CD8-positive, alpha-beta memory T cell (primary cell): ENCODE data around the gene ABCC12. TPM values are rescaled to one million over a fixed set of nuclear protein-coding genes. Genes with fewer than 3 reads are reported as not detected.
"Not testable (repeated sequence)": the region's sequence is repeated elsewhere in the genome, so short reads cannot be mapped to it uniquely, and the experiment has no call there.

ENCODE experiments used
- CTCF ChIA-PET: fragments of 350-600 bp; sonication (Branson Sonifier 250); formaldehyde crosslinking; loops from one replicate; lab custom pipeline; 2021; ENCODE audit warnings: antibody characterized with exemption; lab: Charles Lee
- POLR2A ChIA-PET: fragments of 350-600 bp; sonication (Branson Sonifier 250); formaldehyde crosslinking; loops from one replicate; lab custom pipeline; 2021; ENCODE audit warnings: antibody characterized with exemption; lab: Charles Lee
- DNase-seq, 5 donors: peaks; one replicate each; pipeline versions ENCODE4 v3.0.0 to v3.0.0-alpha.2; 2020 to 2022; ENCODE audit warnings: mixed read lengths in 1 of 5
- H3K27ac ChIP-seq: one replicate; pipeline ENCODE4 v1.7.0; 2013; ENCODE audit warnings: low read depth, mild to moderate bottlenecking, low read length, moderate library complexity
- H3K27me3 ChIP-seq: 2 replicates; pipeline ENCODE4 v1.7.0; 2013; ENCODE audit warnings: low read length, mild to moderate bottlenecking; ENCODE audit not compliant: insufficient read depth, poor library complexity, severe bottlenecking
- H3K36me3 ChIP-seq: 2 replicates; pipeline ENCODE4 v1.7.0; 2013; ENCODE audit warnings: mild to moderate bottlenecking, low read length, moderate library complexity; ENCODE audit not compliant: insufficient read depth
- H3K4me1 ChIP-seq: 2 replicates; pipeline ENCODE4 v1.7.0; 2013; ENCODE audit warnings: mild to moderate bottlenecking, low read length, moderate library complexity; ENCODE audit not compliant: insufficient read depth
- H3K4me3 ChIP-seq: 2 replicates; pipeline ENCODE4 v1.7.0; 2013; ENCODE audit warnings: mild to moderate bottlenecking, low read length
- H3K9me3 ChIP-seq: 2 replicates; pipeline ENCODE4 v1.7.0; 2013; ENCODE audit warnings: mild to moderate bottlenecking, low read length
- H3K27ac Mint-ChIP-seq, 8 donors: one replicate each; pipeline ENCODE4 v1.8.0; 2020 to 2021; ENCODE audit warnings: mixed read lengths in 8 of 8, mild to moderate bottlenecking in 6 of 8, inconsistent platforms in 3 of 8, moderate library complexity in 3 of 8
- H3K27me3 Mint-ChIP-seq, 2 donors: one replicate each; pipeline ENCODE4 v1.8.0; 2020 to 2021; ENCODE audit warnings: mixed read lengths in 2 of 2, mild to moderate bottlenecking in 1 of 2, moderate library complexity in 1 of 2
- H3K36me3 Mint-ChIP-seq, 3 donors: one replicate each; pipeline ENCODE4 v1.8.0; 2020 to 2021; ENCODE audit warnings: mixed read lengths in 3 of 3, inconsistent platforms in 1 of 3, mild to moderate bottlenecking in 1 of 3
- H3K4me1 Mint-ChIP-seq, 3 donors: one replicate each; pipeline ENCODE4 v1.8.0; 2020 to 2021; ENCODE audit warnings: mixed read lengths in 3 of 3, inconsistent platforms in 1 of 3, mild to moderate bottlenecking in 1 of 3
- H3K4me3 Mint-ChIP-seq, 7 donors: one replicate each; pipeline ENCODE4 v1.8.0; 2020 to 2021; ENCODE audit warnings: mixed read lengths in 7 of 7, mild to moderate bottlenecking in 6 of 7, moderate library complexity in 4 of 7, inconsistent platforms in 2 of 7
- H3K9me3 Mint-ChIP-seq, 5 donors: one replicate each; pipeline ENCODE4 v1.8.0; 2020 to 2022; ENCODE audit warnings: mixed read lengths in 5 of 5, mild to moderate bottlenecking in 3 of 5, moderate library complexity in 2 of 5, inconsistent platforms in 1 of 5
- polyA plus RNA-seq: library from polyadenylated mRNA; unstranded; fragments of 300-500 nt; fragmentation: Illumina TruSeq; gene quantifications from one replicate; pipeline ENCODE4 v1.2.3, GENCODE V29; 2021
- total RNA-seq, 2 experiments: library from RNA; stranded (reverse); gene quantifications; one replicate each; pipeline ENCODE4 v1.2.3, GENCODE V29; 2021

ABCC12 gene
- total and polyA plus RNA-seq, 3 experiments from 2014 or later, result not detected

DNA sequence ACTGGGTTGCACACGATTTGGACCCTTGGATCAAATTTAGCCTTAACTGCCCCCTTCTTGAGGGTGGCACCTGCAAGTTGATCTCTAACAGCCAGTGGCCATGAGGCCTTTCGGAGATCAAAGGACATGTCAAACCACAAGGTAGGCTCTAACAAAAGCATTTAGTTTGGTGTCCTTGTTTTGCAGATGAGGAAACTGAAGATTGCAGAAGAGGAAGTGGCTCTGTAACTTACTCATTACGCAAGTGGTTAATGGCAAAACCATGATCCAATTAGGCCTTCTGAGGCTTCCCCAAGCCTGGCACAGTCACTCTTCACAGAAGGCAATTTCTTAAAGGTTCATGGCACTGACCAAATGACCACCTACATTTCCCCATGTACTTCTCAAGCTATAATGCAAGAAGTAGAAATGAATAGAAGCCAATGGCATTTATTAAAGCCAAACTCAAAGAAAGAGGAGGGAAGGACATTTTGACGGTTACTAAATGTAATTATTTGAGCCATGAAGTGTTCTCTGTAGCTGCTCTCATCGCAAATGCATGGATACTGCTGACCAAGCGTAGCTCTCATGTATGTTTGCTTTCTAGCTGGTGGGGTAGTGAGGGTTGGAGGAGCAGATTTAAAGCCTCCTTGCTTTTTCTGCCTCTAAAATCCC lies 32.8 kb upstream of the ABCC12 start:
- ChIA-PET CTCF (no interaction called here), POLR2A (no interaction called here)
- Mint-ChIP-seq H3K4me1 (peaks cover 0 to 8% (median 0%) of the 10 kb centered on the region in 3 donors), H3K27me3 (no peaks in the 10 kb centered on the region), H3K4me3 (no peak overlapping the region), H3K27ac (no peak overlapping the region), H3K9me3 (no peaks in the 10 kb centered on the region), H3K36me3 (no peaks in the 10 kb centered on the region)
- Histone ChIP-seq H3K36me3 (no peaks in the 10 kb centered on the region), H3K27me3 (no peaks in the 10 kb centered on the region), H3K27ac (no peak overlapping the region), H3K4me3 (no peak overlapping the region), H3K4me1 (no peaks in the 10 kb centered on the region), H3K9me3 (no peaks in the 10 kb centered on the region)
- no peak for DNase-seq

GRCh38 chr16:48187779-48188178 lies 32.0 kb upstream of the ABCC12 start:
- no peak overlapping the region for H3K4me3 Mint-ChIP-seq
- H3K27ac Mint-ChIP-seq, result no peak overlapping the region
- ChIA-PET POLR2A (no interaction called here), CTCF (no interaction called here)
- no peaks in the 10 kb centered on the region for H3K36me3 Mint-ChIP-seq
- Histone ChIP-seq H3K27ac (no peak overlapping the region), H3K4me1 (no peaks in the 10 kb centered on the region), H3K4me3 (no peak overlapping the region), H3K9me3 (no peaks in the 10 kb centered on the region), H3K27me3 (no peaks in the 10 kb centered on the region), H3K36me3 (no peaks in the 10 kb centered on the region)
- no peaks in the 10 kb centered on the region for H3K27me3 Mint-ChIP-seq
- peaks cover 0 to 8% (median 0%) of the 10 kb centered on the region in 3 donors for H3K4me1 Mint-ChIP-seq
- DNase-seq, result no peak
- H3K9me3 Mint-ChIP-seq, result no peaks in the 10 kb centered on the region

DNA sequence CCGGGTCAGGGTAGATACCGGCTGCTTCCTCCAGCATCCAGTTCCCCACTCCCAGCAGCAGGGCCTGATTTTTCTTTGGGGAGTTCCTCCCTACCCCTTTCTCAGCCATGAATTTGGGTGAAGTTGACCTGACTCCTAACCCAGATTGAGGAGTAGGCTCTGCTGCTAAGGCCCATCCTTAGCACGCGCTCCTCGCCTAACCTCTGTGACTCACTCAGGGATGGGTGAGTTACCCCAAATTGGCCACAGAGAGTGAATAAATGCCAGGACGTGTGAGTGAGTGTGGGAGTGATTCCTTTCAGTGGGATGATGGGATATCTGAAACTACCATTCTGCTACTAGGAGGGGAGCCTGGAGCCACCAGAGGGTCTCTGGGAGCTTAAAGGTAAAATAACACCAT lies 28.9 kb upstream of the ABCC12 start:
- DNase-seq, result no peak
- H3K9me3 Mint-ChIP-seq, result no peaks in the 10 kb centered on the region
- H3K4me3 Mint-ChIP-seq, result no peak overlapping the region
- H3K4me3 ChIP-seq, result no peak overlapping the region
- no peak overlapping the region for H3K27ac ChIP-seq
- no peaks in the 10 kb centered on the region for H3K4me1 ChIP-seq
- no peaks in the 10 kb centered on the region for H3K36me3 ChIP-seq
- H3K36me3 Mint-ChIP-seq, result no peaks in the 10 kb centered on the region
- ChIA-PET POLR2A (no interaction called here), CTCF (no interaction called here)
- no peak overlapping the region for H3K27ac Mint-ChIP-seq
- no peaks in the 10 kb centered on the region for H3K9me3 ChIP-seq
- H3K27me3 Mint-ChIP-seq, result peaks cover 0 to 1% of the 10 kb centered on the region in 2 donors
- no peaks in the 10 kb centered on the region for H3K27me3 ChIP-seq
- peaks cover 0 to 8% (median 0%) of the 10 kb centered on the region in 3 donors for H3K4me1 Mint-ChIP-seq

DNA sequence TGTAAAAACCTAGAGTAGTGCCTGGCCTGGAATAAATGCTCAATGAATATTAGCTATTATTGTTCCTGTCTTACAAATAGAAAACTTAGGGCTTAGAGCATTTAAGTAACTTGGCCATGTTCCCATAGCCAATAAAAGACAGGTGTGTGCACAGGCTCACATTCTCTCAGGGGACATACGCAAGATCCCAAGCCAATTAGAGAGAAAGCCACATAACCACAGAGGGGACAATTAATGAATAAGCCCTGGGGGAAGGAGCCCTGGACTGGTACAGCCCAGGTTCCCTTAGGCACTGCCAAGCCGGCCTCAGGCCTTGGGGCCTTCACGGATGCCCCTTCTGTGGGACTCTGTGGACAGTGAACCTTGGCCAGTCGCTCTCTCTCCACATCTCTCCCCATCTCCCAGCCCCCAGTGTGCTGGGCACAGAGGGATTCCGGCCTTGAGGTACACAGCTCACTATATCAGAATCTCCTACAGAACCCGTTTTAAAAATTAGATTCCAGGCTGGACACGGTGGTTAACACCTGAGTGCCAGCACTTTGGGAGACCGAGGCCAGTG lies 27.3 kb upstream of the ABCC12 start:
- Mint-ChIP-seq H3K27ac (peak overlapping the region in 1 of 8 donors; percentile 71), H3K9me3 (no peaks in the 10 kb centered on the region), H3K4me3 (no peak overlapping the region), H3K27me3 (peaks cover 0 to 1% of the 10 kb centered on the region in 2 donors), H3K4me1 (peaks cover 0 to under 1% (median 0%) of the 10 kb centered on the region in 3 donors), H3K36me3 (no peaks in the 10 kb centered on the region)
- ChIA-PET POLR2A (no interaction called here), CTCF (no interaction called here)
- Histone ChIP-seq H3K9me3 (no peaks in the 10 kb centered on the region), H3K36me3 (no peaks in the 10 kb centered on the region), H3K4me1 (no peaks in the 10 kb centered on the region), H3K4me3 (no peak overlapping the region), H3K27me3 (no peaks in the 10 kb centered on the region), H3K27ac (no peak overlapping the region)
- no peak for DNase-seq

- H3K9me3 Mint-ChIP-seq, CTCF ChIA-PET, POLR2A ChIA-PET, H3K4me3 Mint-ChIP-seq, H3K4me1 ChIP-seq, H3K27me3 ChIP-seq, H3K27me3 Mint-ChIP-seq, H3K9me3 ChIP-seq, H3K36me3 Mint-ChIP-seq, H3K4me1 Mint-ChIP-seq, H3K27ac ChIP-seq, DNase-seq, H3K36me3 ChIP-seq, H3K4me3 ChIP-seq: not testable (repeated sequence)
- H3K27ac Mint-ChIP-seq, result peak overlapping the region in 1 of 8 donors; percentile 43
Observed at GRCh38 chr16:48181746-48182520, 26.1 kb upstream of the ABCC12 start.

GRCh38 chr16:48180868-48181480 lies 25.2 kb upstream of the ABCC12 start:
- Histone ChIP-seq H3K9me3 (no peaks in the 10 kb centered on the region), H3K36me3 (no peaks in the 10 kb centered on the region), H3K4me3 (no peak overlapping the region), H3K27me3 (no peaks in the 10 kb centered on the region), H3K27ac (no peak overlapping the region), H3K4me1 (no peaks in the 10 kb centered on the region)
- no peaks in the 10 kb centered on the region for H3K36me3 Mint-ChIP-seq
- no peaks in the 10 kb centered on the region for H3K4me1 Mint-ChIP-seq
- CTCF ChIA-PET, result no interaction called here
- H3K4me3 Mint-ChIP-seq, result no peak overlapping the region
- POLR2A ChIA-PET, result no interaction called here
- DNase-seq, result no peak
- H3K9me3 Mint-ChIP-seq, result no peaks in the 10 kb centered on the region
- H3K27ac Mint-ChIP-seq, result no peak overlapping the region
- H3K27me3 Mint-ChIP-seq, result peaks cover 1 to 11% of the 10 kb centered on the region in 2 donors

DNA sequence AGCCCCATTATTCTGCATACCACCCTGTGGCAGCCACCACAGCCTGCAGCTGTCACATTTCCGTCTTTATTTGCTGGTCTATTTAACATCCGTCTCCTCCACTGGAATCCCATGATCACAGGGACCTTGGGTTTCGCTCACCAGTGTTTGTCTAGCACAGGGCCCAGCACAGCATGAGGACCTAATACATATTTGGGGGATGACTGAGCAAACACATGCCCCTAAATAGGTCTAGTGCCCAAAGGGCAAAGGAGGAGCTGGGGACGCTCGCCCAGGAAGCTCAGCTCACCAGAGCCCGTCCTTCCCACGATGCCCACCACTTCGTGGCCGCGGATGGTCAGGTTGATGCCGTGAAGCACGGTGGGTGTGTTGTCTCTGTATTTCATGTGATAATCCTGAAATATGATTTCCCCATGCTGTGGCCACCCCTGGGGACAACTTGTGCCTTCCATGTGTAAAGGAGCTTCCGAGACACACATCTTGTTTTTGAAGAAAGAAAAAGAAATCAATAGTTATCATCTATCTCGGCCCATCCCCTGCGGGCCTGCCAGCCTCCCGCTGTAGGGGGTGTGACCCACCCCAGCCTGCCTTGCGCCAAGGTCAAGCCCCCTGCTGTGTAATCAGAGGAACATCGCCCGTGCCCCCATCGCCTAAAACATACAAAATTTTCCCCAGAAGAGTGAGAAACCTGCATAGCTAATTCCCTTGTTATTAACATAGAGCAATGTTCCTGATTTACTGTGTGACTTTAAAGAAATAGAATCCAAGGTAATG lies 21.0 kb upstream of the ABCC12 start:
- H3K9me3 Mint-ChIP-seq, result no peaks in the 10 kb centered on the region
- H3K4me3 Mint-ChIP-seq, result no peak overlapping the region
- H3K36me3 Mint-ChIP-seq, result no peaks in the 10 kb centered on the region
- Histone ChIP-seq H3K4me3 (no peak overlapping the region), H3K27me3 (no peaks in the 10 kb centered on the region), H3K9me3 (no peaks in the 10 kb centered on the region), H3K36me3 (no peaks in the 10 kb centered on the region), H3K4me1 (no peaks in the 10 kb centered on the region), H3K27ac (no peak overlapping the region)
- peaks cover 6 to 25% of the 10 kb centered on the region in 2 donors for H3K27me3 Mint-ChIP-seq
- no peak overlapping the region for H3K27ac Mint-ChIP-seq
- no peaks in the 10 kb centered on the region for H3K4me1 Mint-ChIP-seq
- DNase-seq, result no peak
- ChIA-PET CTCF (no interaction called here), POLR2A (no interaction called here)
